Urinary bladder (tissue), 4 donors: ENCODE results near the gene SLC2A1. TPM values are rescaled to one million over a fixed set of nuclear protein-coding genes. Genes with fewer than 3 reads are reported as not detected.

Experiments used
- DNase-seq: peaks from one replicate; pipeline ENCODE4 v3.0.0-alpha.2; 2015; ENCODE audit errors: extremely low spot score
- H3K27ac ChIP-seq: one replicate; pipeline ENCODE4 v1.5.1; 2013; ENCODE audit warnings: low read depth, mild to moderate bottlenecking, moderate library complexity
- H3K36me3 ChIP-seq: one replicate; pipeline ENCODE4 v1.6.1; 2013; ENCODE audit warnings: mild to moderate bottlenecking, moderate library complexity; ENCODE audit not compliant: insufficient read depth
- H3K4me1 ChIP-seq: one replicate; pipeline ENCODE4 v1.6.1; 2013; ENCODE audit warnings: mild to moderate bottlenecking, moderate library complexity; ENCODE audit not compliant: insufficient read depth
- H3K4me3 ChIP-seq: one replicate; pipeline ENCODE4 v1.5.1; 2013; ENCODE audit warnings: low read depth, low read length
- WGBS: extraction: QIAGEN DNeasy Blood & Tissue Kit; methylation state at CpG from one replicate; pipeline ENCODE4 v1.1.7; 2013; 5-methylcytosine and 5-hydroxymethylcytosine counted together
- polyA plus RNA-seq: library from polyadenylated mRNA; stranded (reverse); fragments of 200-250 nt; gene quantifications from one replicate; pipeline ENCODE4 v1.2.3, GENCODE V29; 2013
- total RNA-seq: library from RNA; depleted of rRNA; stranded (reverse); fragments of >200 nt; gene quantifications from one replicate; pipeline ENCODE4 v1.2.3, GENCODE V29; 2014
- donor health status: healthy with polysubstance abuse.
- donor health status: healthy.

SLC2A1 gene
- total and polyA plus RNA-seq, 2 donors, result 56.1 to 78.5 TPM

DNA sequence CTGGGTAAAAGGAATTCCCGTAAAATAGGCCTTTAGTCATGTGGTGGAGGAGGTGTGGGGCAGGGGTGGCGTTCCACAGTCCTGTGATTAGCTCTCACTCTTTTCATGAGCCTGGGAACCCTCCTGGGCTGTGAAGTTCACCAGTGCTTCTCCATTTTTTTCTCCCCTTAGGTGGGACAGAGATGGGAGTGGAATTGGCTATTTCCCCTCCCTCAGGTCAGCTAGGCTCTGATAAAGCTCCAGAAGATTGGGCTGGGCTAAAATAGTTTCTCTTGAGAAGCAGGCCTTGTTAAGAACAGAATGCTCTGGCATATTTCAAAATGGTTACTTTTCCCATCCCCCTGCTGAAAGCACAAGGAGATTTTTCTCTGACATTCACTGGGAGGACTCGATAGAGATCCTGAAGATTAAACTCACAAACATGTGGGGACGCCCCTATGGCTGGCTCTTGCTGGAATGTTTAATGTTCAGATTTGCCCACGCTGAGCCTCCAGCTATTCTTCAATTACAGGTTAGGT is 33.4 kb upstream of the SLC2A1 start:
- Histone ChIP-seq H3K27ac (no peak overlapping the region), H3K4me1 (peaks cover 1% of the 10 kb centered on the region), H3K4me3 (no peak overlapping the region), H3K36me3 (no peaks in the 10 kb centered on the region)
- DNase-seq, result peak; percentile 42
- WGBS, result 56% methylated on average over 5 of the region's 5 CpGs

DNA sequence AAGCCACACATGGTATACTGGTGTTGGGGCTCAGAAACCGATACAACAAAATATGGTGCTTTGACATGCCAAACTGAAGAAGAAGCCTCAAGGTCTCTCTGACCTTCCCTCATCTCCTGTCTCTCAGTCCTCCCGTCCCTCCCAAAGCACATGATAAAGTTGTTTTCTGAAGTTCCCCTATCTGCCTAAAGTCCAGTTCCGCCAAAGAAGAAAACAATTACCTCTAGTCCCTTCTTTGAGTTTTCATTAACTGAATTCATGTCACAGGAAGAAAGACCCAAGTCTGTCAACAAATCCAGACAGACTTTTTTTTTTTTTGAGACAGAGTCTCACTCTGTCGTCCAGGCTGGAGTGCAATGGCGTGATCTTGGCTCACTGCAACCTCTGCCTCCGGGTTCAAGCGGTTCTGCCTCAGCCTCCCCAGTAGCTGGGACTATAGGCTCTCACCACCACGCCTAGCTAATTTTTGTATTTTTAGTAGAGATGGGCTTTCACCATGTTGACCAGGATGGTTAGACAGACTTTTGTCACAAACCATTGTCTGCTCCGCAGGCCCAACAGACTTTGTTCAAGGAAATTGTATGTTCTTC is 32.2 kb upstream of the SLC2A1 start:
- DNase-seq, result no peak
- no peak overlapping the region for H3K4me3 ChIP-seq
- 80% methylated on average over 9 of the region's 9 CpGs for WGBS
- H3K27ac ChIP-seq, result no peak overlapping the region
- peaks cover 1% of the 10 kb centered on the region for H3K4me1 ChIP-seq
- no peaks in the 10 kb centered on the region for H3K36me3 ChIP-seq

DNA sequence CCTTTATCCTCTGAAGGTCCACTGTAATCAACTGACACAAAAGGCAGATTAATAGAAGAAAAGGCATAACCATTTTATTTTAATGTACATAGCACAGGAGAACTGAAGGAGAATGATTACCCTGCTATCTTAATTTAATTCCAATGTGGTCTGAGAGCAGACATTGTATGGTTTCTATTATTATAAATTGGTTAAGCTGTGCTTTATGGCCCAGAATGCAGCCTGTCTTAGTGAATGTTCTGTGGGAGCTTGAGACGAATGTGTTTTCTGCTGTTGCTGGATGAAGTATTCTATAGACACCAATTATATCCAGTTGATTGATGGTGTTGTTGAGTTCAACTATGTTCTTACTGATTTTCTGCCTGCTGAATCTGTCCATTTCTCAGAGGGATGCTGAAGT is 25.0 kb upstream of the SLC2A1 start:
- Histone ChIP-seq H3K27ac (no peak overlapping the region), H3K4me3 (no peak overlapping the region), H3K36me3 (no peaks in the 10 kb centered on the region), H3K4me1 (no peaks in the 10 kb centered on the region)
- DNase-seq, result no peak
- WGBS, result 85% methylated on average over 1 of the region's 1 CpG

DNA sequence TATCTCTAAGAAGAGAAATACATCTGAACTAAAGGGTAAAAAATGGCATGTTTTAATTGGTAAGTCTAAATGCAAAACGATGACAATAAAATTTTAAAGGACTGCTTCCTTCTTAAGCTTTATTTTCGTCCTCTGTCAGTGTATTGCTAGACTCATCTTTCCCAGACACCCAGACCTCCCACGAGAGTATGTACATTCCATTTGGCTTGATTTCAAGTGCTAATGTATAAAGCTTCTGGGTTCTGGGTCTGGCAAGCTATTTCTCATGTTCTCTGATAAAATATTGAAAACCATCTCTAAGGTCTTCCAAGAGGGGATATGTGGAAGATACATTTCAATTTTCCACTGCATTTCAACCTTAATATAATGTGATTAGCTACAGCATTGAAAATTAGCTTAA is 24.6 kb upstream of the SLC2A1 start:
- no peak for DNase-seq
- Histone ChIP-seq H3K4me1 (no peaks in the 10 kb centered on the region), H3K4me3 (no peak overlapping the region), H3K36me3 (no peaks in the 10 kb centered on the region), H3K27ac (no peak overlapping the region)
- WGBS, result 44% methylated on average over 3 of the region's 3 CpGs

DNA sequence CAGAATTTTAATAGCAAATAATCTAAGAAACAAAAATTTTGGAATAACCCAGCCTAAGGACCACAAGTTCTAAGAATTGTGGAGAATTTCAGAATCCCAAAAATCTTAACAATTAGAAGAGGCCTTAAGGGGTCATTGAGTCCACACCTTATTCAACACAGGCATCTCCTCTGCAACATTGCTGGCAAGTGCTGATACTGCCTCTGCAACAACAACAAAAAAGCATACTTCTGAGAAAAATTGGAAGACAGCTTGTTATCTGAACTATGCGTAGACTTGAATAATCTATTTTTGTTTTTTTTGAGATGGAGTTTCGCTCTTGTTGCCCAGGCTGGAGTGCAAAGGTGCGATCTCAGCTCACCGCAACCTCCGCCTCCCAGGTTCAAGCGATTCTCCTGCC is 24.0 kb upstream of the SLC2A1 start:
- no peak for DNase-seq
- H3K4me1 ChIP-seq, result no peaks in the 10 kb centered on the region
- WGBS, result 87% methylated on average over 6 of the region's 6 CpGs
- no peak overlapping the region for H3K4me3 ChIP-seq
- H3K27ac ChIP-seq, result no peak overlapping the region
- no peaks in the 10 kb centered on the region for H3K36me3 ChIP-seq

DNA sequence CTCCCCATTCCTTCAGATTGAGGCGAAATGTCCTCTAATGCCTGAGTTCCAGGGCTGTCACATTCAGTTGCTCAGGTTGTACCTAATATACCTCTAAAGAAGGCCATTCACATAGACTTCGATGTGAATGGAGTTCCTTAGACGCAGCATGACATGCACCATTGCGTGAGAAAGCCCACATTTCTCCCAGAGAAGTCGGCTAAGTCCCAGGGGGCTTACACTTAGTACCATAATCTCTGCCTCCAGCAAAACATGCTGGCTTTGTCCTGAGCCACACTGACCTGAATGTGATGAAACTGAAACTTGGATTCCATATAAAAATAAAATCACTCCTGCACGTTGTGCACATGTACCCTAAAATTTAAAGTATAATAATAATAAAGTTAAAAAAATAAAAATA is 23.2 kb upstream of the SLC2A1 start:
- Histone ChIP-seq H3K36me3 (no peaks in the 10 kb centered on the region), H3K27ac (no peak overlapping the region), H3K4me3 (no peak overlapping the region), H3K4me1 (no peaks in the 10 kb centered on the region)
- WGBS, result 72% methylated on average over 6 of the region's 6 CpGs
- DNase-seq, result no peak

DNA sequence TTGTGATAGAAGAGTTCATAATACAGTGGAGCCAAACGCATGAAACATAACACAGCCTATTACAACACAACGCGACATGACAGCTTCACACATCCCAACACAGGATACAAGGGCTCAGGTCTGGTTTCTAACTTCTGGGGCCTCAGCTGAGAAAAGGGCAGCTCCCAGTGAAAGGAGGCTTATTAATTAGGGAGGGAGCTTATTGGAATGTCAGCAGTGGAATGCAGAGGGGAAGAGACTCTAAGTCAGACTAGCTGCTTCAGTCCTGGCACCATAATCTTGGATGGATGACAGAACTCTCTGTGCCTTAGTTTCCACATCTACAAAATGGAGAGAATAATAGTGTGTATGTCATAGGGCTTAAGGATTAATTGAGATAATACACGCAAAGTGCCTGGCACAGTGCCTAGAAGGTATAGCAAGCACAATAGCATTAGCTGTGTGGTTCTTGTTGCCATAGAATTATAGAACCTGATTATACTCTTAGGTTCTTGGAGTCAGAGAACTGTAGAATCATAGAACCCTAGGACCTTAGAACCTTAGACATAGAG is 22.7 kb upstream of the SLC2A1 start:
- no peak overlapping the region for H3K4me3 ChIP-seq
- H3K36me3 ChIP-seq, result no peaks in the 10 kb centered on the region
- no peak overlapping the region for H3K27ac ChIP-seq
- WGBS, result 69% methylated on average over 4 of the region's 4 CpGs
- no peak for DNase-seq
- no peaks in the 10 kb centered on the region for H3K4me1 ChIP-seq

DNA sequence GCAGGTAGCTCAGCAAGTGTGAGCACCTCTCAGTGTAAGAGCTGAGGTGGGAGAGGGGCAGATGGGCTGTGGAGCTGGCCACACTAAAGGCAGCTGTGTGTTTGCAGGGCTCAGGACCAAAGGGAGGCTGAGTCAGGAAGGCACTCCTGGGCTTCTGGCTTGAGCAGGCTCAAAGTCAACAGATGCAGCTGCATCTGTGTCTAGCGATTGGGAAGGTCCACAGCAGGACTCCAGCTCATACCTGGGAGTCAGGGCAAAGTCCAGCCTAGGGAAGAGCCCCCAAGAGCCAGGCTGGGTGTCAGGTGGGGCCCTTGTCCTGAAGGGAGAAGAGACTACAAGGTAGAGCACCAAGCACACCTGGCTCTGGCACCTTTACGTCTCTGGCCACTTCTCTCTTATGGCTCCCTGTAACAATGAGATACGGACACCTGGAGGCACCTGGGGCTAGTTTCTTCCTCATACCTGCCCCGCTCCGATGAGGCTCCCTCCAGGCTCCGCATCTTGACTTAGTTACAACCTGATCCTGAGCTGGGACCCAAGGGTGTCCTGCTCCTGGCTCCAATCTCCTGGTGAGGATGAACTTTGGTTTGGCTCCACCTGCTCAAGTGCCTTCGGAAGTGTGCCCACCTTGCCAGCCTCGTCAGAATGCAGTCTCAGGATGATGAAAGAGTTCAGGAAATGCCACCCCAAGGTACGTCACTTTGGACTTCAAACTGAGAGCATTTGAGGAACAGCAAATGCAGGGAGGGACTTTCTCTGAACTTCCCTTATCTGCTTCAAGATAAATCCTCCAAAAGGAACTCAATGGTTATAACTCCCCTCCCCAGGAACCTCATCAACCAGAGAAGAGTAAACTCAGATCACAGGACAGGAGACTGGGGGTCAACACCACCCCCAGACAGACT is 21.5 kb upstream of the SLC2A1 start:
- H3K4me3 ChIP-seq, result no peak overlapping the region
- no peak overlapping the region for H3K27ac ChIP-seq
- WGBS, result 89% methylated on average over 9 of the region's 9 CpGs
- no peaks in the 10 kb centered on the region for H3K36me3 ChIP-seq
- DNase-seq, result no peak
- H3K4me1 ChIP-seq, result no peaks in the 10 kb centered on the region

DNA sequence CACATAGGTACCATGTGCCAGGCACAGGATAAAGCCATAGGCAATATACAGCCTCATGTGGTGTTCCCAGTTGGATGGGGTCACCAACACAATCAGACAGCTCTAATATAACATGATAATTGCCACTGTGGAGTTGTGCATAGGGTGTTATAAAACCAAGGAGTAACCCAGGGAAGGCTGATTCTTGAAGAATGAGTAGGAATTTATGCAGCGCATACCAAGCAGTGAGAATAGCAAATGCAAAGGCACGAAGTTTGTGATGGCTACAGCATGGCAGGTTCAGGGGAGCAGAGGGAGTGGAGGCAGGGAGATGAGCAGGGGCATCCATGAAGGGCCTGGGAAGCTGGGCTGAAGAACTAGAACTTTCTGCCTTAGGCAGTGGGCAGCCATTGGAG is 20.4 kb upstream of the SLC2A1 start:
- Histone ChIP-seq H3K4me1 (no peaks in the 10 kb centered on the region), H3K27ac (no peak overlapping the region), H3K4me3 (no peak overlapping the region), H3K36me3 (no peaks in the 10 kb centered on the region)
- DNase-seq, result no peak
- 94% methylated on average over 2 of the region's 2 CpGs for WGBS

DNA sequence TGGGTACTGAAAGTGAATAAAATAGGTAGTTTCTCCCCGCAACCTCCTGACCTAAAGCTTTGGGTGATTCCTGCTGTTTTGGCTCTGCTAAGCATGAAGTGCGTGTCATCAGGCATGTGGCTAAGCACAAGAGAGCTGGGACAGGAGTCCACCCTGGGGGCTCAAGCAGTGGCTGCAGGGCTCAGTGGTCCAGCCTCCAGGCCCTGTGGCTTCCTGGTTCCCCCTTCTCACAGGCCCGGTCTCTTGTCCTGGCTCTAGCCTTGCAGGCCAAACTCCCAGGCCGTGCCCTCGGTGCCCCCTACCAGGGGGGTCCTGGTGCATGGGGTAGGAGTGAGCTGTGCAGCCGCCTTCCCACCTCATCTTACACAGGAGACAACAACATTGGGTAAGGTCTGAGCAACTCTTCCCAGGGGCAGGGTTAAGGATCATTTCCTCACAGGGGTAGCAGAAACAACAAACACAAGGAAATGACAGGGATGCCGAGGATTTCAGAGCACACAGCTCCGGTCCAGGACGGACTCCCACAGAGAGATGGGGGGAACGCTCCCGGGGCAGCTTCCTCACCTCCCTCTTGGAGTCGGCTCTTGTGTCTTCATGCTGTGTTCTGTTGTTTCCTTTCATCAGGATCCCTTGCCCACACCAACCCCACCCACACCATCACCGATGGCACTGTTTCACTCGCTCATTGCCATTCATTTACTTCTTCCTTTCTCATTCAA is 19.8 kb upstream of the SLC2A1 start:
- 77% methylated on average over 14 of the region's 14 CpGs for WGBS
- Histone ChIP-seq H3K27ac (no peak overlapping the region), H3K36me3 (no peaks in the 10 kb centered on the region), H3K4me3 (no peak overlapping the region), H3K4me1 (no peaks in the 10 kb centered on the region)
- no peak for DNase-seq

DNA sequence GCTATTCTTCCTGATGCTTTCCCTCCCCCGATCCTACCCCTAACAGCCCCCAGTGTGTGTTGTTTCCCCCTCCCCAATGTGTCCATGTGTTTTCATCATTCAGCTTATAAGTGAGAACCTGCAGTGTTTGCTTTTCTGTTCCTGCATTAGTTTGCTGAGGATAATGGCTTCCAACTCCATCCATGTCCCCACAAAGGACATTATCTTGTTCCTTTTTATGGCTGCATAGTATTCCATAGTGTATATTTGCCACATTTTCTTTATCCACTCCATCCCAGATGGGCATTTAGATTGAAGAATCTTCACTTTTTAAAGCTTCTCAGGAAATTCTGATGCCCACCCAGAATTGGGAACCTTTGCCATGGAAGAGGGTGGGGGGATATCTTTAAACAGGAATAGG is 19.0 kb upstream of the SLC2A1 start:
- Histone ChIP-seq H3K4me3 (no peak overlapping the region), H3K36me3 (no peaks in the 10 kb centered on the region), H3K4me1 (no peaks in the 10 kb centered on the region), H3K27ac (no peak overlapping the region)
- 98% methylated on average over 1 of the region's 1 CpG for WGBS
- no peak for DNase-seq

DNA sequence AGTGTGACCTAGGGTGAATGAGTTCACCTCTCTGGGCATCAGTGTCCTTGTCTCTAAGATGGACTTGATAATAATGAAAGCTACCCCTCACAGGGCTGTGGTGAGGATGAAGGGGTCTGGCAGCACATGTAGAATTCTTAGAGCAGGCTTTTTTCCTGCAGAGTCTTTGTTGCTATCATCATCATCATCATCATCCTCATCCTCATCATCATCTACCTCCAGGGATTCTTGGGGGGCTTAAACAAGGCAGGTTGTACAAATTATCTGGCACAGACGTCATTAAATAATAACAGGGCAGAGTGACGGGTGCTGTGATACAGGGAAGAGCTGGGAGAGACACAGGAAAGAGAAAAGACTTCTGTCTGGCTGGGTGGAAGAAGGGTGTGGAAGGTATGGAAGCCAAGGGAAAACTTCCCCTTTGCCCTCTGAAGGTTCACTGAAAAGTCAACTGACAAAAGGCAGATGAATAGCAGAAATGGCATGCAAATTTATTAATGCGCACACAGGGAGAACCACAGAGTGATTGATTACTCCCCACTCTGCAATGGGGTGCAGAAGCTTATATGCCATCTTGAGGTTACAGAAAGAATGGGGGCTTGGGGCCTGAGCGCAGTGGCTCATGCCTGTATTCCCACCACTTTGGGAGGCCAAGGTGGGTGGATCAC is 17.0 kb upstream of the SLC2A1 start:
- no peak overlapping the region for H3K27ac ChIP-seq
- H3K36me3 ChIP-seq, result no peaks in the 10 kb centered on the region
- no peak overlapping the region for H3K4me3 ChIP-seq
- DNase-seq, result no peak
- no peaks in the 10 kb centered on the region for H3K4me1 ChIP-seq
- WGBS, result 88% methylated on average over 4 of the region's 4 CpGs

DNA sequence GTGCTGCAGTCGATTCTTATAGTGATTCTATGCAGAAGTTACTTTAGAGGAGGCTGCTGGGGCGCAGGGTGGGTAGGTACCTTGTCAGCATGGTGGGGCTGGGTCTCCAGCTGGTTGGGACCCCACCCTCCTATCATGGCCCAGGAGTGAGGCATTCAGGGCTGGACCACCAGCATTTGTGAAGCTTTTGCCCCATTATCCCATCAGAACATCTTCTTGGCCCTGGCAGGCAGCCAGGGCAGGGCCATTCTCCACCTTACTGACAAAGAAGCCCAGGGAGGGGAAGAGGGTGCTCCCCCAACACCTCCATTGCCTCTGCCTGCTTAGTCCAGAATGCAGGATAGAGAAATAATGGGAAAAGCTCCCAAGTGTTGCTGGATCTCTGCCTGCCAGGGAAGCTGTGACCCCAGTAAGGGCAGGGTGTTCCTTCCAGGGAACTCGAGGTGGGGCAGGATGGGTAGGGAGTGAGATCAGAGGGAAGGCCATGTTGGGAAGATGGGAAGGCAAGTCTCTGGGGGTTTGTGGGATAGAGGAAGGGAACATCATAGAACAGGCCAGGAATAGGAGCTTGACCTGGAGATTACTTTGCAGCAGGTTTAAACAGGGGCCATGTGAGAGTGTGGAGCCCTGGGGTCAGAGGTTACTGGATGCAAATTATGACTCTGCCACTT is 16.2 kb upstream of the SLC2A1 start:
- Histone ChIP-seq H3K36me3 (no peaks in the 10 kb centered on the region), H3K4me3 (no peak overlapping the region), H3K4me1 (no peaks in the 10 kb centered on the region), H3K27ac (no peak overlapping the region)
- WGBS, result 73% methylated on average over 3 of the region's 3 CpGs
- DNase-seq, result no peak
